HG02852 (cell line): ENCODE data around the gene NDUFAF8.

Source experiments
- ATAC-seq: cut with Tn5 transposase; IDR thresholded peaks from one replicate; pipeline ENCODE4 v1.9.1; 2021; ENCODE audit warnings: mild to moderate bottlenecking, moderate library complexity; ENCODE audit not compliant: unreplicated experiment

Gene NDUFAF8

GRCh38 chr17:81267390-81268067 is 28.4 kb downstream of the NDUFAF8 start:
- ATAC-seq, result no peak

- ATAC-seq, result no peak
These were observed 31.2 kb downstream of the NDUFAF8 start for GRCh38 chr17:81270279-81270678.

GRCh38 chr17:81271226-81271625 is 32.1 kb downstream of the NDUFAF8 start:
- ATAC-seq, result no peak

GRCh38 chr17:81272616-81273015 is 33.5 kb downstream of the NDUFAF8 start:
- ATAC-seq, result no peak

GRCh38 chr17:81273698-81274470 is 34.8 kb downstream of the NDUFAF8 start:
- no peak for ATAC-seq

- no peak for ATAC-seq
These were observed 35.3 kb downstream of the NDUFAF8 start for GRCh38 chr17:81274471-81274855.

- no peak for ATAC-seq
These were observed 37.7 kb downstream of the NDUFAF8 start for GRCh38 chr17:81276781-81277180.

GRCh38 chr17:81277421-81277820 is 38.3 kb downstream of the NDUFAF8 start:
- no peak for ATAC-seq

GRCh38 chr17:81277946-81278693 is 39.0 kb downstream of the NDUFAF8 start:
- no peak for ATAC-seq

GRCh38 chr17:81278831-81279230 is 39.7 kb downstream of the NDUFAF8 start:
- no peak for ATAC-seq

- ATAC-seq, result no peak
These were observed 40.5 kb downstream of the NDUFAF8 start for GRCh38 chr17:81279278-81280275.

- no peak for ATAC-seq
These were observed 41.5 kb downstream of the NDUFAF8 start for GRCh38 chr17:81280571-81280970.

GRCh38 chr17:81282141-81282540 is 43.0 kb downstream of the NDUFAF8 start:
- ATAC-seq, result no peak

- ATAC-seq, result no peak
These were observed 43.8 kb downstream of the NDUFAF8 start for GRCh38 chr17:81282876-81283275.

- ATAC-seq, result no peak
These were observed 46.2 kb downstream of the NDUFAF8 start for GRCh38 chr17:81285179-81285878.

- no peak for ATAC-seq
These were observed 46.8 kb downstream of the NDUFAF8 start for GRCh38 chr17:81285894-81286293.

GRCh38 chr17:81286491-81287145 is 47.5 kb downstream of the NDUFAF8 start:
- no peak for ATAC-seq

- ATAC-seq, result no peak
These were observed 48.0 kb downstream of the NDUFAF8 start for GRCh38 chr17:81287152-81287551.

GRCh38 chr17:81287741-81288430 is 48.8 kb downstream of the NDUFAF8 start:
- ATAC-seq, result no peak
